GM21526 (cell line): Measurements from ENCODE around the gene UFSP1.
"Not testable (repeated sequence)": the region's sequence is repeated elsewhere in the genome, so short reads cannot be mapped to it uniquely, and the experiment has no call there.

Source experiments
- ATAC-seq: cut with Tn5 transposase; IDR thresholded peaks from one replicate; pipeline ENCODE4 v1.9.1; 2021; ENCODE audit warnings: moderate library complexity; ENCODE audit not compliant: unreplicated experiment, low FRiP score

The UFSP1 gene

GRCh38 chr7:100863406-100863950 is 26.0 kb downstream of the UFSP1 start:
- ATAC-seq, result no peak

GRCh38 chr7:100861616-100861985 is 27.9 kb downstream of the UFSP1 start:
- ATAC-seq, result no peak

GRCh38 chr7:100860702-100861615 is 28.6 kb downstream of the UFSP1 start:
- ATAC-seq, result no peak

- ATAC-seq, result no peak
These were observed 29.7 kb downstream of the UFSP1 start for GRCh38 chr7:100859856-100860255.

GRCh38 chr7:100856871-100857282 is 32.6 kb downstream of the UFSP1 start:
- no peak for ATAC-seq

- ATAC-seq, result no peak
These were observed 34.0 kb downstream of the UFSP1 start for GRCh38 chr7:100855515-100855914.

- ATAC-seq, result not testable (repeated sequence)
These were observed 34.6 kb downstream of the UFSP1 start for GRCh38 chr7:100854899-100855298.

GRCh38 chr7:100854146-100854895 is 35.2 kb downstream of the UFSP1 start:
- no peak for ATAC-seq

- ATAC-seq, result peak; percentile 80
These were observed 37.3 kb downstream of the UFSP1 start, which contains the start of gene SLC12A9 for GRCh38 chr7:100852048-100852872. Gene SLC12A9, plus strand, starts transcription at chr7:100852713. Its CDS starts 1,485 bp downstream, at chr7:100854198.

- no peak for ATAC-seq
These were observed 42.2 kb downstream of the UFSP1 start for GRCh38 chr7:100847360-100847759.

- no peak for ATAC-seq
These were observed 48.9 kb downstream of the UFSP1 start for GRCh38 chr7:100840470-100841100.

GRCh38 chr7:100839361-100839760 is 50.2 kb downstream of the UFSP1 start:
- ATAC-seq, result no peak
